ENCODE measurements around the gene MAP2K6.

GRCh38 chr17:69466451-69466850, 52.0 kb downstream of the MAP2K6 start:
- TF ChIP-seq CTCF (IDR thresholded peaks at IDR 0.05) (no peak), POLR2AphosphoS5 (IDR thresholded peaks at IDR 0.05) (no peak), POLR2A (IDR thresholded peaks at IDR 0.05) (no peak)
